HG03095 (cell line): Measurements from ENCODE around the gene FKBP2.

Experiments
- ATAC-seq: cut with Tn5 transposase; IDR thresholded peaks from one replicate; pipeline ENCODE4 v1.9.1; 2021; ENCODE audit warnings: moderate library complexity; ENCODE audit not compliant: unreplicated experiment

Gene FKBP2

GRCh38 chr11:64247729-64248531 lies 7.0 kb downstream of the FKBP2 start:
- ATAC-seq = no peak

GRCh38 chr11:64248578-64248977 lies 7.7 kb downstream of the FKBP2 start:
- ATAC-seq = no peak

- no peak for ATAC-seq
These were observed 8.1 kb downstream of the FKBP2 start for GRCh38 chr11:64249038-64249437.

- no peak for ATAC-seq
These were observed 8.9 kb downstream of the FKBP2 start for GRCh38 chr11:64249563-64250414.

- no peak for ATAC-seq
These were observed 9.6 kb downstream of the FKBP2 start for GRCh38 chr11:64250415-64251015.

- ATAC-seq = no peak
These were observed 10.3 kb downstream of the FKBP2 start, which contains the start of gene PLCB3 for GRCh38 chr11:64251016-64251752. Gene PLCB3 (plus strand): TSS chr11:64251530. CDS start chr11:64251650, 120 bp downstream.

- ATAC-seq = no peak
These were observed 10.8 kb downstream of the FKBP2 start for GRCh38 chr11:64251753-64252002.

GRCh38 chr11:64252003-64252872 lies 11.3 kb downstream of the FKBP2 start:
- no peak for ATAC-seq

- no peak for ATAC-seq
These were observed 12.1 kb downstream of the FKBP2 start for GRCh38 chr11:64253043-64253442.

GRCh38 chr11:64253481-64253880 lies 12.6 kb downstream of the FKBP2 start:
- ATAC-seq = no peak

GRCh38 chr11:64254326-64254725 lies 13.4 kb downstream of the FKBP2 start:
- no peak for ATAC-seq

- no peak for ATAC-seq
These were observed 14.5 kb downstream of the FKBP2 start for GRCh38 chr11:64255135-64256128.

GRCh38 chr11:64256300-64256699 lies 15.4 kb downstream of the FKBP2 start:
- ATAC-seq = no peak

- no peak for ATAC-seq
These were observed 17.5 kb downstream of the FKBP2 start for GRCh38 chr11:64258356-64258755.

GRCh38 chr11:64258946-64259532 lies 18.1 kb downstream of the FKBP2 start:
- ATAC-seq = no peak

- ATAC-seq = no peak
These were observed 18.7 kb downstream of the FKBP2 start for GRCh38 chr11:64259533-64260067.

- ATAC-seq = no peak
These were observed 19.3 kb downstream of the FKBP2 start for GRCh38 chr11:64260147-64260708.

- no peak for ATAC-seq
These were observed 20.7 kb downstream of the FKBP2 start for GRCh38 chr11:64261556-64262080.
